GM12878 (cell line): ENCODE results near the gene KIFC1. TPM values are rescaled to one million over a fixed set of nuclear protein-coding genes. Genes with fewer than 3 reads are reported as not detected.

Source experiments
- CBFB ChIP-seq: IDR thresholded peaks from 2 replicates; pipeline ENCODE4 v1.6.1; 2016; ENCODE audit warnings: antibody characterized with exemption, low read depth
- DPF2 ChIP-seq: fragments of 450-650 bp; IDR thresholded peaks from 2 replicates; pipeline ENCODE4 v1.6.1; 2017; ENCODE audit warnings: mild to moderate bottlenecking
- EGR1 ChIP-seq, 2 experiments: IDR thresholded peaks; 1 replicate in 1 of 2; 2 replicates in 1 of 2; pipeline ENCODE4 v1.6.1; 2011 to 2012; ENCODE audit warnings: low read depth in 2 of 2, low read length in 2 of 2, borderline replicate concordance in 1 of 2, mild to moderate bottlenecking in 1 of 2, moderate library complexity in 1 of 2
- HCFC1 ChIP-seq: fragments of 150-350 bp; IDR thresholded peaks from 2 replicates; pipeline ENCODE4 v1.6.1; 2014; ENCODE audit warnings: low read length
- HDGF ChIP-seq: fragments of 450-650 bp; IDR thresholded peaks from 2 replicates; pipeline ENCODE4 v1.6.1; 2016; ENCODE audit warnings: antibody characterized with exemption
- NKRF ChIP-seq: fragments of 450-650 bp; conservative IDR thresholded peaks from 2 replicates; pipeline ENCODE4 v1.6.1; 2017; ENCODE audit warnings: mild to moderate bottlenecking, moderate library complexity
- NR2C1 ChIP-seq: fragments of 450-650 bp; IDR thresholded peaks from 2 replicates; pipeline ENCODE4 v1.6.1; 2017; ENCODE audit warnings: antibody characterized with exemption, mild to moderate bottlenecking, moderate library complexity
- NRF1 ChIP-seq: conservative IDR thresholded peaks from 2 replicates; pipeline ENCODE4 v1.6.1; 2011; ENCODE audit warnings: mild to moderate bottlenecking, low read depth, low read length, improper control_type of control experiment
- PAX8 ChIP-seq: fragments of 450-650 bp; IDR thresholded peaks from 2 replicates; pipeline ENCODE4 v1.6.1; 2017; ENCODE audit warnings: mild to moderate bottlenecking, moderate library complexity
- PBX3 ChIP-seq: IDR thresholded peaks from 2 replicates; pipeline ENCODE4 v1.6.1; 2011; ENCODE audit warnings: mild to moderate bottlenecking, low read depth, low read length, moderate library complexity; ENCODE audit not compliant: insufficient replicate concordance
- RFX5 ChIP-seq: IDR thresholded peaks from 2 replicates; pipeline ENCODE4 v1.6.1; 2011; ENCODE audit warnings: low read depth, low read length, improper control_type of control experiment
- SIN3A ChIP-seq: IDR thresholded peaks from 2 replicates; pipeline ENCODE4 v1.6.1; 2012; ENCODE audit warnings: low read depth, low read length, improper control_type of control experiment
- SMARCA5 ChIP-seq: fragments of 450-650 bp; IDR thresholded peaks from 2 replicates; pipeline ENCODE4 v1.6.1; 2017; ENCODE audit warnings: mild to moderate bottlenecking
- SREBF1 ChIP-seq: IDR thresholded peaks from 2 replicates; pipeline ENCODE4 v1.6.1; 2012; ENCODE audit warnings: mild to moderate bottlenecking, low read length
- SUZ12 ChIP-seq: fragments of 200-600 bp; sonication (generic); IDR thresholded peaks from one replicate; pipeline ENCODE4 v1.6.1; 2018; ENCODE audit warnings: antibody characterized with exemption, mild to moderate bottlenecking; ENCODE audit not compliant: unreplicated experiment
- TCF12 ChIP-seq: IDR thresholded peaks from 2 replicates; pipeline ENCODE4 v1.6.1; 2011; ENCODE audit warnings: low read depth, mild to moderate bottlenecking, low read length
- YY1 ChIP-seq: IDR thresholded peaks from 2 replicates; pipeline ENCODE4 v1.6.1; 2011; ENCODE audit warnings: low read depth, mild to moderate bottlenecking, low read length
- ZBTB33 ChIP-seq: fragments of 450-650 bp; IDR thresholded peaks from 2 replicates; pipeline ENCODE4 v1.6.1; 2017; ENCODE audit warnings: mild to moderate bottlenecking
- ZBTB4 ChIP-seq: fragments of 450-650 bp; formaldehyde crosslinking; IDR thresholded peaks from 2 replicates; pipeline ENCODE4 v1.4.0; 2022; ENCODE audit warnings: mild to moderate bottlenecking, moderate library complexity
- ZNF24 ChIP-seq: fragments of 450-650 bp; IDR thresholded peaks from 2 replicates; pipeline ENCODE4 v1.6.1; 2017; ENCODE audit warnings: antibody characterized with exemption, mild to moderate bottlenecking
- ZZZ3 ChIP-seq: IDR thresholded peaks from 2 replicates; pipeline ENCODE4 v1.6.1; 2011; ENCODE audit warnings: low read depth; ENCODE audit not compliant: control insufficient read depth, insufficient read length
- polyA plus RNA-seq, 11 experiments: library from polyadenylated mRNA; depleted of rRNA in 4 of 11; unstranded in 6 of 11; stranded (reverse) in 5 of 11; fragments of >200 nt; fragmentation: Nextera tagmentation in 4 of 11; fragmentation: Illumina TruSeq in 1 of 11; extraction: Ambion mirVana in 4 of 11; extraction: Trizol in 1 of 11; gene quantifications; 1 replicate in 1 of 11; 2 replicates in 10 of 11; pipeline versions ENCODE4 v1.2.1 to v1.2.3, GENCODE V29; 2011 to 2016; ENCODE audit warnings: inconsistent platforms in 2 of 11, missing spikeins in 2 of 11, low read depth in 1 of 11
- total RNA-seq, 4 experiments: library from RNA; depleted of rRNA in 3 of 4; stranded (reverse); fragments of >200 nt in 3 of 4; fragmentation: Illumina TruSeq in 1 of 4; extraction: Trizol in 1 of 4; gene quantifications; 2 replicates each; pipeline versions ENCODE4 v1.2.1 to v1.2.3, GENCODE V29; 2013 to 2021

KIFC1 gene
- total and polyA plus RNA-seq, 10 of the 15 experiments (the other 5 are each of a cell fraction or from before 2014, with no cell fraction given) = 1.8 to 87.4 (median 54.4) TPM

GRCh38 chr6:33417903-33418689 lies 26.5 kb downstream of the KIFC1 start, which contains the start of gene CUTA (continued):
- TF ChIP-seq NKRF = peak; percentile 33; the same call in 1 of the 2 replicates
- TF ChIP-seq EGR1 (IDR thresholded peaks at IDR 0.05; ENCODE audit: borderline replicate concordance in 1 of 2, low read depth in 2 of 2, low read length in 2 of 2) = peak in 1 of 2 experiments; percentile 32; a peak in 1 of 3 replicates
- TF ChIP-seq PAX8 = no peak
- 0 out of 2 replicates have a peak, but pooled peaks have one; percentile 36 for TF ChIP-seq DPF2
- TF ChIP-seq ZBTB33 = no peak
- TF ChIP-seq ZNF24 = no peak
- no peak for TF ChIP-seq ZZZ3
- TF ChIP-seq SMARCA5 = no peak; the same call in 1 of the 2 replicates
- peak; percentile 36; the same call in 1 of the 2 replicates for TF ChIP-seq TCF12
- TF ChIP-seq RFX5 = peak; percentile 64; the same call in 1 of the 2 replicates
- TF ChIP-seq HDGF = peak; percentile 95
- TF ChIP-seq SIN3A = no peak
- TF ChIP-seq NRF1 = 0 out of 2 replicates have a peak, but pooled peaks have one; percentile 9
- TF ChIP-seq YY1 = peak; percentile 76
- peak; percentile 65 for TF ChIP-seq HCFC1
- peak; percentile 57; the same call in 1 of the 2 replicates for TF ChIP-seq SREBF1
- peak; percentile 2 for TF ChIP-seq PBX3
- TF ChIP-seq NR2C1 = 0 out of 2 replicates have a peak, but pooled peaks have one; percentile 32
- TF ChIP-seq CBFB = peak; percentile 25; the same call in 1 of the 2 replicates
- no peak for TF ChIP-seq ZBTB4 (CRISPR knock-in tag)
- TF ChIP-seq SUZ12 = no peak
